ENCODE data around the gene FAM174C. TPM values are rescaled to one million over a fixed set of nuclear protein-coding genes. Genes with fewer than 3 reads are reported as not detected.

FAM174C gene
- total RNA-seq, 3 donors from 2014 or later (not counting 1 experiment from before 2014, with no cell fraction given): 26.6 to 33.4 (median 27.1) TPM

DNA sequence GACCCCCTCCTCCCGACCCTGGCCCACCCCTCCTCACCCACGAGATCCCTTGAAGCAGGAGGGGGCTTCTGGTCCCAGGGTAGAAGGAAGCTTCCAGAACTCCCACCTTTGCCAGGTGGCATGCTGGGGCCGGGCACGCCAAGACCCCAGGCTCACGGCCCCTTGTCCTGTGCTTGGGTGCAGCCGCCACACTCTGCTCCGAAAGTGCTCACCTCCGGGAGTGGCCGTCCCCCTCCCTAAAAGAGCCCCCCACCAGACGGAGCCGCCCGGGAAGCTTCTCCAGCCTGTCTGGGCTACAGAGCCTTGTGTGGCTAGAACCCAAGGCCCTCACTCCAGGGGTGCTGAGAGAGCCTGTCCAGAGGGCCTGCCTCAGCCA lies 8.6 kb downstream of the FAM174C start:
- Mint-ChIP-seq H3K4me3 (no peak overlapping the region), H3K9me3 (no peaks in the 10 kb centered on the region), H3K4me1 (peaks cover 8 to 26% of the 10 kb centered on the region in 2 donors), H3K27ac (no peak overlapping the region), H3K36me3 (no peaks in the 10 kb centered on the region), H3K27me3 (ENCODE audit: low read depth in 2 of 2) (peaks cover 12 to 22% of the 10 kb centered on the region in 2 donors)
- Histone ChIP-seq H3K4me3 (ENCODE audit: low read length) (no peak overlapping the region), H3K36me3 (ENCODE audit: control insufficient read depth, insufficient read depth, low read length) (peaks cover 4% of the 10 kb centered on the region), H3K27ac (ENCODE audit: low read length) (no peak overlapping the region), H3K27me3 (ENCODE audit: control insufficient read depth, insufficient read depth, low read length) (peaks cover 22% of the 10 kb centered on the region), H3K9me3 (ENCODE audit: control insufficient read depth, insufficient read depth, low read length) (no peaks in the 10 kb centered on the region), H3K4me1 (ENCODE audit: control insufficient read depth, insufficient read depth, low read length) (peaks cover 17% of the 10 kb centered on the region)
- 88% methylated on average over 12 of the region's 12 CpGs for WGBS (ENCODE audit: insufficient coverage)
- intact Hi-C loops (cut with micrococcal nuclease): no loop called here
- ATAC-seq (no peak), DNase-seq (no peak)
- no peak for TF ChIP-seq CTCF (IDR thresholded peaks at IDR 0.05)

DNA sequence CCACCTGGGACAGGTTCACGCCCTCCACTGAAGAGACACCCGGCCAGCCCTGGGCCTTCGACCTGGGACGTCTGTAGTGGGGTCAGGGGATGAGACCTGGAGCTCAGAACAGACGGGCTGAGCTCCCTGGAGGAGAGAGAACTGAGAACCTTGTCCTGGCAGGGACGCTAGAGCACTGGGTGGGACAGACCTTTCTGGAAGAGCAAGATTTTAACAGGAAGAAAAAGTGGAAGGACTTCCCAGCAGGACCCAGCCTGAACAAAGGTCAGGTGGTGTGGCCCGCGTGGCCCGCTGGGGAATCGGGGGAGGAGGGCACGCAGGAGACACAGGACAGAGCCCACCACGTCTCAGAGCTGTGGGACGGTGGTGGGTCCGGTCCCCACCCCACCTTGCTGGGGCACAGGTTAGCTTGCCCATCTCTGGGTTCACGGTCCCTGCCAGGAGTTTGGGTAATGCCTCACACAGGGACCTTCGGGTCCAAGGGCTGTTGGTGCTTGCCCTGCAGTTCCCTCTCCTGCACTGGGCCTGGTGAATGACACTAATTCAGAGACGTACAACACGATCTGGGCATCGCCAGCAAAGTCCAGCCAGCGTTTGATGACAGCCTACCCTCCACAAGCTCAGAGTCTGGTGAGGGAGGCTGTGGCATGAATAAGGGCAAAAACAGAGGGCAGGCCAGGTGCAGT lies 9.1 kb downstream of the FAM174C start:
- peaks cover 8 to 26% of the 10 kb centered on the region in 2 donors for H3K4me1 Mint-ChIP-seq
- DNase-seq: no peak

DNA sequence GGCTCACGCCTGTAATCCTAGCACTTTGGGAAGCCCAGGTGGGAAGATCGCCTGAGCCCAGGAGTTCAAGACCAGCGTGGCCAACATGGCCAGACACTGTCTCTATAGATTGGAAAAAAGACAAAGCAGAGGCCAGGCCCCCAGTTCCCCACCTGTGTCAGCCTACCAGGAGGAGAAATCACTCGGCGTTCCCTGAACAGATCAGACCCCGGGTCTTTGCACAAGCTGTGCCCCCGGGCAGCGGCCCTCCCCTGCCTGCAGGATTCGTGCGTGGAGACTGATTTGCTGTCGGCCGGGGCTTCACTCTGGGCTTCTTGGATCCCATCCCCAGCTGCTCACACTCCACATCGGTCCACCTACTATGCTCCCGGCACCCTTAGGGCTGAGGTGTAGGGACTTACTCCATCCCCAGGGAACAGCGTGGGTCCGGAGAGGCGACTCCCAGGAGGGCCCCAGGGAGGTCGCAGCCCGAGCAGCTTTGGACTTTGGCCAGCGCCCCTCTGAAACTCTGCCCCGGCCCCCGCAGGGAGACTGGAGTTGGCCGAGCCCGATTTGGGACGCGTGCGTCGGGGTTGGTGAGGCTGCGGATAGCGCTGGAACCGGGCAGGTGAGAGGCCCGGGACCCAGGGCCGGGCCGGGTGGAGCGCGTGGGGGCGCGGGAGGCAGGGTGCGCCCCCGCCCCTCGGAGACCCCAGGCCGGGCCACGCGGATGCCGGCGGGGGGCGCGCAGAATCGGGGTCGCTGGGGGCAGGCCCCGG lies 9.8 kb downstream of the FAM174C start:
- intact Hi-C loops (cut with micrococcal nuclease): no loop called here
- no peak for ATAC-seq
- Histone ChIP-seq H3K27me3 (ENCODE audit: control insufficient read depth, insufficient read depth, low read length) (peaks cover 22% of the 10 kb centered on the region), H3K4me3 (ENCODE audit: low read length) (no peak overlapping the region), H3K4me1 (ENCODE audit: control insufficient read depth, insufficient read depth, low read length) (peaks cover 10% of the 10 kb centered on the region), H3K36me3 (ENCODE audit: control insufficient read depth, insufficient read depth, low read length) (no peaks in the 10 kb centered on the region), H3K27ac (ENCODE audit: low read length) (no peak overlapping the region), H3K9me3 (ENCODE audit: control insufficient read depth, insufficient read depth, low read length) (no peaks in the 10 kb centered on the region)
- Mint-ChIP-seq H3K36me3 (no peaks in the 10 kb centered on the region), H3K4me3 (peak overlapping the region; percentile 52), H3K4me1 (peaks cover 2 to 19% of the 10 kb centered on the region in 2 donors), H3K27ac (no peak overlapping the region), H3K27me3 (ENCODE audit: low read depth in 2 of 2) (peaks cover 12 to 27% of the 10 kb centered on the region in 2 donors), H3K9me3 (no peaks in the 10 kb centered on the region)
- DNase-seq: no peak
- TF ChIP-seq CTCF (IDR thresholded peaks at IDR 0.05): no peak
- 20% methylated on average over 51 of the region's 51 CpGs for WGBS (ENCODE audit: insufficient coverage)

More for the DNA sequence above, 9.1 kb downstream of the FAM174C start:
- intact Hi-C loops (cut with micrococcal nuclease): no loop called here
- Histone ChIP-seq H3K36me3 (ENCODE audit: control insufficient read depth, insufficient read depth, low read length) (no peaks in the 10 kb centered on the region), H3K27ac (ENCODE audit: low read length) (no peak overlapping the region), H3K4me3 (ENCODE audit: low read length) (no peak overlapping the region), H3K27me3 (ENCODE audit: control insufficient read depth, insufficient read depth, low read length) (peaks cover 22% of the 10 kb centered on the region), H3K4me1 (ENCODE audit: control insufficient read depth, insufficient read depth, low read length) (peaks cover 16% of the 10 kb centered on the region), H3K9me3 (ENCODE audit: control insufficient read depth, insufficient read depth, low read length) (no peaks in the 10 kb centered on the region)
- Mint-ChIP-seq H3K9me3 (no peaks in the 10 kb centered on the region), H3K4me3 (peak overlapping the region; percentile 59), H3K36me3 (no peaks in the 10 kb centered on the region), H3K27me3 (ENCODE audit: low read depth in 2 of 2) (peaks cover 12 to 22% of the 10 kb centered on the region in 2 donors), H3K27ac (no peak overlapping the region)
- TF ChIP-seq CTCF (IDR thresholded peaks at IDR 0.05): no peak
- WGBS (ENCODE audit: insufficient coverage): 82% methylated on average over 20 of the region's 20 CpGs
- ATAC-seq: no peak
